Thyroid gland (tissue), 4 donors: ENCODE data around the gene APBA1.

Experiments used
- CTCF ChIP-seq, 6 experiments: fragments of 200-600 bp in 3 of 6; fragments of 450-650 bp in 3 of 6; sonication (generic) in 3 of 6; IDR thresholded peaks; one replicate each; pipeline ENCODE4 v1.5.1; 2016 to 2019; ENCODE audit warnings: antibody characterized with exemption in 6 of 6, mild to moderate bottlenecking in 2 of 6, inconsistent platforms in 1 of 6, moderate library complexity in 1 of 6
- POLR2A ChIP-seq, 2 donors: fragments of 450-650 bp; IDR thresholded peaks; one replicate each; pipeline ENCODE4 v1.6.1; 2017; ENCODE audit warnings: antibody characterized with exemption in 2 of 2, mild to moderate bottlenecking in 2 of 2, moderate library complexity in 1 of 2

GRCh38 chr9:69556707-69557106 is 115.5 kb downstream of the APBA1 start:
- no peak for TF ChIP-seq POLR2A (IDR thresholded peaks at IDR 0.05)
- TF ChIP-seq CTCF (IDR thresholded peaks at IDR 0.05), result no peak
